ENCODE measurements around the gene CADM4.

Gene CADM4

DNA sequence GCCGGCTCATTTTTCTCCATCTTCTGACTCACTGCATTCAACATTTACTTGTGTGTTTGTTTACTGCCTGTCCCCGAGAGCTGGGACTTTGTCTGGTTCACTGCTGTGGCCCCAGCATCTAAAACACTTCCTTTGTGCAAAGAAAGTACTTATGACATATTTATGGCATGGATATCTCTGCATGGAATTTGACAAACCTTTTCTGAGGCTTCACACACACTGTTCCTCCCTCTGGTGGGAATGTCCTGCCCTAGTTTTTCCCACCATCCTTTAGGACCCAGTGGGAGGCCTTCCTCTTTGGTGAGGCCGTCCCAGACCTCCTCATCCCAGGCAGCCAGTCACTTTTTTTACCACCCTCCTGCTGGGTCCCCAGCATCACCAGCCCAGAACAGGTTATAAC, 29.2 kb downstream of the CADM4 start:
- H3K9me3 ChIP-seq (replicated peaks in 1 of 2; ENCODE audit: control insufficient read depth in 2 of 2, insufficient read depth in 1 of 2, low read depth in 1 of 2, low read length in 2 of 2) = no peaks in the 10 kb centered on the region
- H2AFZ ChIP-seq (ENCODE audit: low read length) = no peak overlapping the region
- H3K27ac ChIP-seq (replicated peaks; ENCODE audit: low read length) = no peak overlapping the region
- no peaks in the 10 kb centered on the region for H3K4me1 ChIP-seq (ENCODE audit: control insufficient read depth in 2 of 2, insufficient read depth in 1 of 2, low read depth in 1 of 2, low read length in 2 of 2)
- H3K36me3 ChIP-seq (replicated peaks in 1 of 2; ENCODE audit: control insufficient read depth in 2 of 2, insufficient read depth in 2 of 2, low read length in 2 of 2) = peaks cover 29 to 88% of the 10 kb centered on the region in 2 donors
- H3K4ac ChIP-seq (ENCODE audit: low read length) = no peak overlapping the region
- no peak overlapping the region for H3K4me2 ChIP-seq (ENCODE audit: insufficient read depth, low read length, poor library complexity, severe bottlenecking)
- H3K79me1 ChIP-seq (ENCODE audit: low read depth, low read length) = peaks cover 19% of the 10 kb centered on the region
- no peaks in the 10 kb centered on the region for H3K27me3 ChIP-seq (ENCODE audit: control insufficient read depth in 3 of 3, insufficient read depth in 3 of 3, low read depth in 1 of 3, low read length in 3 of 3)
- no CpG with 5 or more reads among the region's 3 CpGs for WGBS, 2 donors (ENCODE audit: extremely low coverage in 2 of 2, insufficient read length in 2 of 2, insufficient replicate concordance in 1 of 2)
- H2BK5ac ChIP-seq (ENCODE audit: low read length) = no peak overlapping the region
- DNase-seq (ENCODE audit: low spot score) = no peak
- no peak overlapping the region for H2BK12ac ChIP-seq (ENCODE audit: low read length)
- H3K4me3 ChIP-seq (ENCODE audit: low read length in 2 of 2) = no peak overlapping the region
- H4K91ac ChIP-seq (ENCODE audit: low read depth, low read length, poor library complexity) = no peak overlapping the region
- H3K18ac ChIP-seq (ENCODE audit: low read length) = no peak overlapping the region
- H4K8ac ChIP-seq (ENCODE audit: low read depth, low read length) = no peak overlapping the region
- H3K9ac ChIP-seq (ENCODE audit: low read depth, low read length, poor library complexity) = no peak overlapping the region
- H3K14ac ChIP-seq (ENCODE audit: low read length) = no peak overlapping the region
- H2BK15ac ChIP-seq (ENCODE audit: low read length) = no peak overlapping the region
- no peak overlapping the region for H3K23ac ChIP-seq (ENCODE audit: low read depth, low read length, poor library complexity)
- no peak overlapping the region for H2AK5ac ChIP-seq (ENCODE audit: low read depth, low read length)
- H2BK120ac ChIP-seq (ENCODE audit: low read depth, low read length) = no peak overlapping the region

DNA sequence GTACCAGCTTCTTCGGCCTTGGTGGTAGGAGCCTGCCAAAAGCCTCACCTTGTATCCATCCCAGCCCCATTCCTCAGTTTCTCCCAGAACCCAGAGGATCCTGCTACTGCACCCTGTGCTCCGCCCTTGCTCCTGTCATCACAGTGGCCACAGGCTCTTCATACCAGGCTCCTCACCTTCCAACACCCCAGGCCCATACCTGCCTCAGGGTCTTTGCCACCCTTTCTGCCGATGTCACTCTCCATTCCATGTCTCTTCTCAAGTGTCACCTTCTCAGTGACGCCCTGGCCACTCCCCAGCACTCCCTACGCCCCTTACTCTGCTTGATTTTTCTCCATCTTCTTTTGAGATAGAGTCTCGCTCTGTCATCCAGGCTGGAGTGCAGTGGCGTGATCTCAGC, 29.8 kb downstream of the CADM4 start:
- H2BK12ac ChIP-seq (ENCODE audit: low read length) = no peak overlapping the region
- H3K23ac ChIP-seq (ENCODE audit: low read depth, low read length, poor library complexity) = no peak overlapping the region
- no peak overlapping the region for H3K9ac ChIP-seq (ENCODE audit: low read depth, low read length, poor library complexity)
- no peaks in the 10 kb centered on the region for H3K27me3 ChIP-seq (ENCODE audit: control insufficient read depth in 3 of 3, insufficient read depth in 3 of 3, low read depth in 1 of 3, low read length in 3 of 3)
- H3K4me1 ChIP-seq (ENCODE audit: control insufficient read depth in 2 of 2, insufficient read depth in 1 of 2, low read depth in 1 of 2, low read length in 2 of 2) = no peaks in the 10 kb centered on the region
- H2BK120ac ChIP-seq (ENCODE audit: low read depth, low read length) = no peak overlapping the region
- no peak overlapping the region for H3K14ac ChIP-seq (ENCODE audit: low read length)
- no peak overlapping the region for H3K4me2 ChIP-seq (ENCODE audit: insufficient read depth, low read length, poor library complexity, severe bottlenecking)
- WGBS, 2 donors (ENCODE audit: extremely low coverage in 2 of 2, insufficient read length in 2 of 2, insufficient replicate concordance in 1 of 2) = no CpG with 5 or more reads among the region's 7 CpGs
- no peak for DNase-seq (ENCODE audit: low spot score)
- H2AK5ac ChIP-seq (ENCODE audit: low read depth, low read length) = no peak overlapping the region
- H3K18ac ChIP-seq (ENCODE audit: low read length) = no peak overlapping the region
- H3K9me3 ChIP-seq (replicated peaks in 1 of 2; ENCODE audit: control insufficient read depth in 2 of 2, insufficient read depth in 1 of 2, low read depth in 1 of 2, low read length in 2 of 2) = no peaks in the 10 kb centered on the region
- no peak overlapping the region for H3K27ac ChIP-seq (replicated peaks; ENCODE audit: low read length)
- no peak overlapping the region for H3K4ac ChIP-seq (ENCODE audit: low read length)
- H4K8ac ChIP-seq (ENCODE audit: low read depth, low read length) = no peak overlapping the region
- peaks cover 18% of the 10 kb centered on the region for H3K79me1 ChIP-seq (ENCODE audit: low read depth, low read length)
- no peak overlapping the region for H4K91ac ChIP-seq (ENCODE audit: low read depth, low read length, poor library complexity)
- H2AFZ ChIP-seq (ENCODE audit: low read length) = no peak overlapping the region
- no peak overlapping the region for H3K4me3 ChIP-seq (ENCODE audit: low read length in 2 of 2)
- no peak overlapping the region for H2BK5ac ChIP-seq (ENCODE audit: low read length)
- H2BK15ac ChIP-seq (ENCODE audit: low read length) = no peak overlapping the region
- peaks cover 31 to 88% of the 10 kb centered on the region in 2 donors for H3K36me3 ChIP-seq (replicated peaks in 1 of 2; ENCODE audit: control insufficient read depth in 2 of 2, insufficient read depth in 2 of 2, low read length in 2 of 2)

DNA sequence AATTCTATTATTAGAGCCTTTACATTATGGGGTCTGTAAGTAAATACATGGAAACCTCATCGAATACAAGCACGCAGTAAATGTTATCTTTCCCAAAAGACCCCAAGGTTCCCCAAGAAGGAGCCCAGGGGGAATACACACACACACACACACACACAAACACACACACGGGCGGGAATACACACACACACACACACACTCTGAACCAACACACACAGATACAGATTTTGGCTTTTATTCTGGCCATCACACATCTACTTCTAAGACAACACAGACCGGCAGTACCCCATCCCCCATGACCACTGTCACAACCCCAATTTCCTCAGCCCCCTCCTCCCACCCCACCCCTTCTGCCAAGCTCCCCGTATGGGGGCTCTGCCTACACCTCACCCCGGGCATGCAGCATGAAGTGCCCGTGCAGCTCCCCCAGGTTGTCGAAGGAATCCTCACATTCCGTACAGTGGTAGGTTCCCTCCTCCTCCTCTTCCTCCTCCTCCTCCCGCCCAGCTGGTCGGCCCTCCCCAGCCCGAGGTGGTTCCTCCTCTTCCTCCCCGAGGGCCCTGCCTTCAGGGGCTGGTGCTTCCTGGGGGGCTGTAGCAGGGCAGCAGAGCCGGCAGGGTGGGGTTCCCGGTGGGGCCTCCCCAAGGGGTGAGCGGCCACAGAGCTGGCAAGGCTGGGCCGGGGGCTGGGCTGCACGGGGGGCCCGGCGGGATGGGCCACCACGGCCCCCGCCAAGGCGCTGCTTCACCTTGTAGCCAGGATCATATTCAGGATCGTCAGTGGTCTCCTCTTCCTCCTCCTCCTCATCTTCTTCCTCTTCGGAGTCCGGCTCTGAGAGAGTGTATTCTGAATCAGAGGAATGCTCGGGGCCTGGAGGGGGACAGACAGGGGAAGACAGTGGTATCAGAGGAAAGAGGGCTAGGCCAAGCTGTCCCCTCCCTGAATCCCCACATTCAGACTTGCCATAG, 32.1 kb downstream of the CADM4 start:
- H3K14ac ChIP-seq (ENCODE audit: low read length) = no peak overlapping the region
- no peak overlapping the region for H3K4ac ChIP-seq (ENCODE audit: low read length)
- no peak overlapping the region for H2BK120ac ChIP-seq (ENCODE audit: low read depth, low read length)
- H3K9ac ChIP-seq (ENCODE audit: low read depth, low read length, poor library complexity) = no peak overlapping the region
- H3K4me3 ChIP-seq (ENCODE audit: low read length in 2 of 2) = no peak overlapping the region
- no peak overlapping the region for H2BK5ac ChIP-seq (ENCODE audit: low read length)
- H3K18ac ChIP-seq (ENCODE audit: low read length) = no peak overlapping the region
- H3K27ac ChIP-seq (replicated peaks; ENCODE audit: low read length) = no peak overlapping the region
- H4K91ac ChIP-seq (ENCODE audit: low read depth, low read length, poor library complexity) = no peak overlapping the region
- H3K79me1 ChIP-seq (ENCODE audit: low read depth, low read length) = peaks cover 12% of the 10 kb centered on the region
- H3K4me2 ChIP-seq (ENCODE audit: insufficient read depth, low read length, poor library complexity, severe bottlenecking) = no peak overlapping the region
- no peak for DNase-seq (ENCODE audit: low spot score)
- no peak overlapping the region for H2AK5ac ChIP-seq (ENCODE audit: low read depth, low read length)
- H3K4me1 ChIP-seq (ENCODE audit: control insufficient read depth in 2 of 2, insufficient read depth in 1 of 2, low read depth in 1 of 2, low read length in 2 of 2) = no peaks in the 10 kb centered on the region
- no peak overlapping the region for H4K8ac ChIP-seq (ENCODE audit: low read depth, low read length)
- no peak overlapping the region for H2BK12ac ChIP-seq (ENCODE audit: low read length)
- H3K9me3 ChIP-seq (replicated peaks in 1 of 2; ENCODE audit: control insufficient read depth in 2 of 2, insufficient read depth in 1 of 2, low read depth in 1 of 2, low read length in 2 of 2) = no peaks in the 10 kb centered on the region
- no peak overlapping the region for H2BK15ac ChIP-seq (ENCODE audit: low read length)
- peaks cover 21 to 81% of the 10 kb centered on the region in 2 donors for H3K36me3 ChIP-seq (replicated peaks in 1 of 2; ENCODE audit: control insufficient read depth in 2 of 2, insufficient read depth in 2 of 2, low read length in 2 of 2)
- H2AFZ ChIP-seq (ENCODE audit: low read length) = no peak overlapping the region
- no peak overlapping the region for H3K23ac ChIP-seq (ENCODE audit: low read depth, low read length, poor library complexity)
- no peaks in the 10 kb centered on the region for H3K27me3 ChIP-seq (ENCODE audit: control insufficient read depth in 3 of 3, insufficient read depth in 3 of 3, low read depth in 1 of 3, low read length in 3 of 3)
- WGBS, 2 donors (ENCODE audit: extremely low coverage in 2 of 2, insufficient read length in 2 of 2, insufficient replicate concordance in 1 of 2) = no CpG with 5 or more reads among the region's 28 CpGs

DNA sequence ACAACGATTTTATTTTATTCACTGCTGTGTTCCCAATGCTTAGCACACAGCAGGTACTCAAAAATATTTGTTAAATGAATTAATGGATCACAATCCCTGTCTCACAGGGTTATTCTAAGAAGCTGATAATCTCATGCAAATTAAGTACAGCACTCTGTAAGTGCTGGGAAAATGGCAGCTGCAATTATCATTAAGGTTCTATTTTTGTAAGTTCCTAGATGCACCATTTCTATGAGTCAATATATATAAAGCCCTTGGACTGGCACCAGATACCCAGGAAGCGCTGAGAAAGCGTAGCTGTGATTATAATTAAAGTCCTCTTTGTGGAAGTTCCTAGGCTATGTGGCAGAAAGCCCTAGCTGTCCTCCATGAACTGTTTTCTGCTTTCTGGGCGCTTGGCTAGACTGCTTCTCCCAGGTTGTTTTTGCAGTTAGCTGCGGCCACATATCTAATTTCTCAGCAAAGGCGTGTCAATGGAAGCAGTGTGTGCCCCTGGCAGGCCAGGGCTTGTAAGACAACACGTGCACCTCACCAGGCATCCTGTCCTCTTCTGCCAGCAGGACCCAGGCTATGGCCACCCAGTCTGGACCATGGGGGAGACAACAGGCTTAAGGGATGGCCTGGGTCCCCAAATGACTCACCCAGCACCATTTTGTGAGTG, 33.0 kb downstream of the CADM4 start:
- H2AK5ac ChIP-seq (ENCODE audit: low read depth, low read length) = no peak overlapping the region
- no peak overlapping the region for H2BK12ac ChIP-seq (ENCODE audit: low read length)
- H3K9me3 ChIP-seq (replicated peaks in 1 of 2; ENCODE audit: control insufficient read depth in 2 of 2, insufficient read depth in 1 of 2, low read depth in 1 of 2, low read length in 2 of 2) = no peaks in the 10 kb centered on the region
- H3K4ac ChIP-seq (ENCODE audit: low read length) = no peak overlapping the region
- no peak overlapping the region for H3K14ac ChIP-seq (ENCODE audit: low read length)
- peaks cover 8% of the 10 kb centered on the region for H3K79me1 ChIP-seq (ENCODE audit: low read depth, low read length)
- no peaks in the 10 kb centered on the region for H3K27me3 ChIP-seq (ENCODE audit: control insufficient read depth in 3 of 3, insufficient read depth in 3 of 3, low read depth in 1 of 3, low read length in 3 of 3)
- H3K4me2 ChIP-seq (ENCODE audit: insufficient read depth, low read length, poor library complexity, severe bottlenecking) = no peak overlapping the region
- H3K23ac ChIP-seq (ENCODE audit: low read depth, low read length, poor library complexity) = no peak overlapping the region
- H2BK15ac ChIP-seq (ENCODE audit: low read length) = no peak overlapping the region
- DNase-seq (ENCODE audit: low spot score) = no peak
- H3K27ac ChIP-seq (replicated peaks; ENCODE audit: low read length) = no peak overlapping the region
- H4K8ac ChIP-seq (ENCODE audit: low read depth, low read length) = no peak overlapping the region
- no peak overlapping the region for H2AFZ ChIP-seq (ENCODE audit: low read length)
- no CpG with 5 or more reads among the region's 7 CpGs for WGBS, 2 donors (ENCODE audit: extremely low coverage in 2 of 2, insufficient read length in 2 of 2, insufficient replicate concordance in 1 of 2)
- no peaks in the 10 kb centered on the region for H3K4me1 ChIP-seq (ENCODE audit: control insufficient read depth in 2 of 2, insufficient read depth in 1 of 2, low read depth in 1 of 2, low read length in 2 of 2)
- no peak overlapping the region for H3K18ac ChIP-seq (ENCODE audit: low read length)
- H3K4me3 ChIP-seq (ENCODE audit: low read length in 2 of 2) = no peak overlapping the region
- no peak overlapping the region for H3K9ac ChIP-seq (ENCODE audit: low read depth, low read length, poor library complexity)
- no peak overlapping the region for H2BK5ac ChIP-seq (ENCODE audit: low read length)
- H2BK120ac ChIP-seq (ENCODE audit: low read depth, low read length) = no peak overlapping the region
- peaks cover 13 to 80% of the 10 kb centered on the region in 2 donors for H3K36me3 ChIP-seq (replicated peaks in 1 of 2; ENCODE audit: control insufficient read depth in 2 of 2, insufficient read depth in 2 of 2, low read length in 2 of 2)
- H4K91ac ChIP-seq (ENCODE audit: low read depth, low read length, poor library complexity) = no peak overlapping the region

Data from neuronal stem cell (in vitro differentiated cells).